PFSK-1 (cell line): Measurements from ENCODE around the gene KRTAP4-16.

ENCODE experiments used
- POLR2AphosphoS5 ChIP-seq: IDR thresholded peaks from 2 replicates; pipeline ENCODE4 v1.6.1; 2012; ENCODE audit warnings: low read depth, mild to moderate bottlenecking, control low read depth, low read length, moderate library complexity
- REST ChIP-seq, 2 experiments: IDR thresholded peaks; 2 replicates each; pipeline versions ENCODE4 v1.6.1 to v1.8.0; 2011 to 2012; ENCODE audit warnings: low read depth in 2 of 2, low read length in 2 of 2, control low read depth in 1 of 2, inconsistent platforms in 1 of 2, mild to moderate bottlenecking in 1 of 2, moderate library complexity in 1 of 2; ENCODE audit not compliant: insufficient read depth in 1 of 2
- SIN3A ChIP-seq: IDR thresholded peaks from 2 replicates; pipeline ENCODE4 v1.6.1; 2012; ENCODE audit warnings: mild to moderate bottlenecking, low read length, moderate library complexity, borderline replicate concordance; ENCODE audit not compliant: insufficient read depth
- TAF1 ChIP-seq: IDR thresholded peaks from 2 replicates; pipeline ENCODE4 v1.6.1; 2012; ENCODE audit warnings: low read length, control low read depth, borderline replicate concordance; ENCODE audit not compliant: insufficient read depth

GRCh38 chr17:41118721-41119120, 16.7 kb upstream of the KRTAP4-16 start:
- TF ChIP-seq SIN3A (no peak), TAF1 (no peak), POLR2AphosphoS5 (no peak), REST (IDR thresholded peaks at IDR 0.05; ENCODE audit: insufficient read depth in 1 of 2, low read depth in 2 of 2, low read length in 2 of 2) (no peak)
